Adipocyte (in vitro differentiated cells): ENCODE measurements around the gene CHST15.
A peak's percentile ranks its signal among the peaks of the same experiment; 100 is the strongest.

ENCODE experiments used
- DNase-seq: peaks from one replicate; pipeline ENCODE4 v3.0.0-alpha.2; 2015; ENCODE audit warnings: low read depth
- H3K27me3 ChIP-seq: replicated peaks from 2 replicates; pipeline ENCODE4 v1.7.0; 2013; ENCODE audit warnings: mild to moderate bottlenecking, low read length, moderate library complexity; ENCODE audit not compliant: control insufficient read depth, insufficient read depth
- H3K36me3 ChIP-seq: 2 replicates; pipeline ENCODE4 v1.7.0; 2013; ENCODE audit warnings: low read length, mild to moderate bottlenecking, moderate library complexity; ENCODE audit not compliant: control insufficient read depth, insufficient read depth, severe bottlenecking
- H3K4me1 ChIP-seq: 2 replicates; pipeline ENCODE4 v1.7.0; 2013; ENCODE audit warnings: mild to moderate bottlenecking, low read length, moderate library complexity; ENCODE audit not compliant: control insufficient read depth, insufficient read depth
- H3K4me3 ChIP-seq: 2 replicates; pipeline ENCODE4 v1.7.0; 2013; ENCODE audit warnings: mild to moderate bottlenecking, low read length, moderate library complexity
- H3K9ac ChIP-seq: 2 replicates; pipeline ENCODE4 v1.7.0; 2013; ENCODE audit warnings: mild to moderate bottlenecking, low read length, moderate library complexity
- H3K9me3 ChIP-seq: 2 replicates; pipeline ENCODE4 v1.7.0; 2013; ENCODE audit warnings: mild to moderate bottlenecking, low read length, moderate library complexity; ENCODE audit not compliant: control insufficient read depth

Gene CHST15

GRCh38 chr10:124130198-124130900 is 37.0 kb upstream of the CHST15 start:
- no peak for DNase-seq
- Histone ChIP-seq H3K27me3 (peaks cover 8% of the 10 kb centered on the region), H3K9me3 (no peaks in the 10 kb centered on the region), H3K4me1 (no peaks in the 10 kb centered on the region), H3K9ac (no peak overlapping the region), H3K4me3 (no peak overlapping the region), H3K36me3 (no peaks in the 10 kb centered on the region)

DNA sequence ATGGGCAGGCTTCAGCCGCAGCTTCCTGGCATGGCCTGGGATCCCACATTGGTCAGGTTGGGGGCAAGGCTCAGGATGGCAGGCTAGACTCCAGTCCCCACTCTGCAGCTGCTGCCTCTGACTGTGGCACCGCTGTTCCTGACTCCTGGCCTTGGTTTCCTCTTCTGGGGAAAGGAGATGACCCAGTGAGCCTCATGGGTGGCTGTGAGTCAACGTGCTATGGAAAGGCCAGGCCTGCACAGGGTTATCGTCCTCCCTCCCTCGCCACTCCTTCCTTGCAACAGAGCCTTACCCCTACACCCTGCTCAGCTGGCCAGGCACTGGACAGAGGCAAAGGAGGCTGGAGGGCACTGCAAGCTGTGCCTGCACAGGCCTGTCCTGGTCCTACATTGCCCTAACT is 36.1 kb upstream of the CHST15 start:
- DNase-seq = no peak
- Histone ChIP-seq H3K4me1 (no peaks in the 10 kb centered on the region), H3K27me3 (peaks cover 8% of the 10 kb centered on the region), H3K9me3 (no peaks in the 10 kb centered on the region), H3K36me3 (no peaks in the 10 kb centered on the region), H3K9ac (no peak overlapping the region), H3K4me3 (no peak overlapping the region)

DNA sequence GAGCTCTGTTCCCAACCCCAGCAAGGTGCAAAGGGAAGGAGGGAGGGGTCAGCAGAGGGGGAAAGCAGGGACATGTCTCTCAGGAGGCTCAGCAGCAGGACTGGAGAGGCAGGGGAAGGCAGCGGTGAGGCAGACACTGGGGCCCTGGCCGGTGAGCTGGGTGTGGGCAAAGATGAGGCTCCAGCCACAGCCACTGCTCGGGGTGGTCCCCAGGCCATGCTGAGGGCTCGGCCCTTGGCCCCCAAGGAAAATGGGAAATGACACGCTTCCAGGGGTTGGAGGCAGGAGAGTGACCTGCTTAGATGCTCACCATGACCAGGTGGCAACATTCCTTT is 35.4 kb upstream of the CHST15 start:
- no peak overlapping the region for H3K9ac ChIP-seq
- H3K36me3 ChIP-seq = no peaks in the 10 kb centered on the region

GRCh38 chr10:124127965-124128810 is 34.8 kb upstream of the CHST15 start:
- Histone ChIP-seq H3K36me3 (no peaks in the 10 kb centered on the region), H3K9ac (no peak overlapping the region), H3K4me1 (no peaks in the 10 kb centered on the region), H3K27me3 (peaks cover 12% of the 10 kb centered on the region), H3K9me3 (no peaks in the 10 kb centered on the region), H3K4me3 (no peak overlapping the region)
- no peak for DNase-seq

More for the DNA sequence above, 35.4 kb upstream of the CHST15 start:
- H3K9me3 ChIP-seq = no peaks in the 10 kb centered on the region
- H3K27me3 ChIP-seq = peaks cover 11% of the 10 kb centered on the region
- no peak for DNase-seq
- no peaks in the 10 kb centered on the region for H3K4me1 ChIP-seq
- no peak overlapping the region for H3K4me3 ChIP-seq

DNA sequence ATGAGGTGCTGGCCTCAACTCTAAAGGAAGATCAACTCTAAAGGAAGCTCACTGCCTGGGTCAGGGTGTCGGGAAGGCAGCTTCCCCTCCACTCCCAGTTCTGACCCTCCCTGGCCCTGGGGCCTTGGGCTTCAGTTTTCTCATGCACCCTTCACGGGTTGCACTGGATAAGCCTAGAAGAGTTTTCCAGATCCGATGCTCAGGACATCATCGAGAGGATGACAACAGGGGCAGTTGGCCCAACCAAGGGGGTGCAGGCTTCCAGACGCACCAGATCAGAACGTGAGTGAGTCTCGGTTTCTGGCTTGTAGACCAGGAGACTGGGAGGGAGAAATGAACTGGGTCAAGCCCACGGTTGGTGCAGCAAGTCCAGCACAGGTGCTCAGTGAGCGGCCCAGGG is 34.2 kb upstream of the CHST15 start:
- Histone ChIP-seq H3K4me3 (no peak overlapping the region), H3K9ac (no peak overlapping the region), H3K36me3 (no peaks in the 10 kb centered on the region), H3K9me3 (no peaks in the 10 kb centered on the region), H3K27me3 (peaks cover 11% of the 10 kb centered on the region), H3K4me1 (no peaks in the 10 kb centered on the region)
- no peak for DNase-seq

DNA sequence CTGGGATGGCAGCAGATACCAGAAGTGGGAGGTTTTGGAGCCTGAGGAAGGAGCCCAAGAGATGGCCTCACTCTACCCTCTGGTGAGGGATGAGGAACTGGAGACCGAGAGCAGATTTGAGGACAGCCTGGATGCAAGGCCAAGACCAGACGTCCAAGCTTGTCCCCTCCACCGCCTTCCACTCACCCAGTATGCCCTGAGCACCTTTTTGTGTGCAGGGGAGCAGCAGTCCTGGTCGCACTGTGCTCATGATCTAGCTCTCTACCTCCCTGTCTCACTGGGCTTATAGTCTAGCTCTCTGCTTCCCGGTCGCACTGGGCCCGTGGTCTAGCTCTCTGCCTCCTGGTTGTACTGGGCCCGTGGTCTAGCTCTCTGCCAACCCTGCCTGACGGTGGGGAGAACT is 33.6 kb upstream of the CHST15 start:
- H3K9ac ChIP-seq = no peak overlapping the region
- DNase-seq = no peak
- H3K4me3 ChIP-seq = no peak overlapping the region
- H3K36me3 ChIP-seq = no peaks in the 10 kb centered on the region
- peaks cover 6% of the 10 kb centered on the region for H3K27me3 ChIP-seq
- no peaks in the 10 kb centered on the region for H3K9me3 ChIP-seq
- H3K4me1 ChIP-seq = no peaks in the 10 kb centered on the region

DNA sequence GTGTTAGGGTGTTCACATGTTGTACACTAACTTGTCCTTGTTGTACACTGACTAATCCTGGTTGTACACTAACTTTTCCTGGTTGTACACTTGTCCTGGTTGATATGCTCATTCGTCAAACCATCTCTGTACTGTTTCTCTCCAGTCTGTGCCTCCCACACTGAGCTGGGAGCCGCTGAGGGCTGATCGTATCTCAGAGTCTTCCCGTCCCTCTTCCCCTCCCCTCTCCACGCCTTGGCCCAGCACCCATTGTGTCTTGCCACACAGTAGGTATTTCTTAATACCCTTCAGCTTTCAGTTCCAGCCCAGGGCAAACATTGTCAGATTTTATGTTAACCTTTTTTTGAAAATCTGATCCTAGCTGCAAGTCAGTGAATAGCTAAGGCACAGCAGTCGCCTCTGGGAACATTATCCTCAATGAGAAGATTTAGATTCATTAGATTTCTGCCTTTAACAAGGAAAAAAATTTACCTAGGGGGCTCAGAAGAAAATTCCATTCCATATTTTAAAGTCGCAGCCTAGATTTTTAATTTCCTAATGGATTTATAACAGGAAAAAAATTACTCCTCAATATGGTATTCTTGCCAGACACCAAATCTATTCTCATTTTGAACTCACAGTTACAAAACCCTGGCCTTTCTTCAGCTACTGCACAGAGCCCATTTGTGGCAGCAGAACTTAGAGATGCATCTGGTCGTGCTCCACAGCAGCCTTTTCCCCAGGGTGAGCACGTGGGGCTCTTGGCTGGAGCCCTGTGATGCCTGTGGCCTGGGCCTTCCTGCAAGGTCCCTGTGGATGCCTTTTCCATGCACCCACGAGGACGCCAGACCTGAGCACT is 33.0 kb upstream of the CHST15 start:
- Histone ChIP-seq H3K9ac (no peak overlapping the region), H3K4me1 (no peaks in the 10 kb centered on the region), H3K27me3 (peaks cover 5% of the 10 kb centered on the region), H3K36me3 (no peaks in the 10 kb centered on the region), H3K4me3 (no peak overlapping the region), H3K9me3 (no peaks in the 10 kb centered on the region)
- DNase-seq = no peak

- Histone ChIP-seq H3K36me3 (no peaks in the 10 kb centered on the region), H3K9me3 (no peaks in the 10 kb centered on the region), H3K27me3 (peaks cover 5% of the 10 kb centered on the region), H3K4me3 (no peak overlapping the region), H3K9ac (no peak overlapping the region), H3K4me1 (no peaks in the 10 kb centered on the region)
- DNase-seq = peak; percentile 69
Measured at GRCh38 chr10:124125305-124126116, 32.1 kb upstream of the CHST15 start.

DNA sequence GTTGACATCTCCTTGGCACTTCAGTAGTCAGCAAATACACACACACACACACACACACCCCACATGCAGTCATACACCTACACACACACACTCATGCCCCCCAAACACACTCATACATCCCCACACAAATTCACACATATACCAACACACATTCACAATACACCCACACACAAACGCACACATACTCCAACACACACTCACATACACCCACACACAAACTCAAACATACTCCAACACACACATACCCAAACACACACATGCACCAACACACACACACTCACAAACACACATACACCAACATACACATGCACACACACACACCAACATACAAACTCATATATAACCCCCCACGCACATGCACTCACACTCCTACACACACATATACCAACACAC is 31.4 kb upstream of the CHST15 start:
- Histone ChIP-seq H3K36me3 (no peaks in the 10 kb centered on the region), H3K4me1 (no peaks in the 10 kb centered on the region), H3K27me3 (peaks cover 5% of the 10 kb centered on the region), H3K4me3 (no peak overlapping the region), H3K9ac (no peak overlapping the region), H3K9me3 (no peaks in the 10 kb centered on the region)
- DNase-seq = no peak

DNA sequence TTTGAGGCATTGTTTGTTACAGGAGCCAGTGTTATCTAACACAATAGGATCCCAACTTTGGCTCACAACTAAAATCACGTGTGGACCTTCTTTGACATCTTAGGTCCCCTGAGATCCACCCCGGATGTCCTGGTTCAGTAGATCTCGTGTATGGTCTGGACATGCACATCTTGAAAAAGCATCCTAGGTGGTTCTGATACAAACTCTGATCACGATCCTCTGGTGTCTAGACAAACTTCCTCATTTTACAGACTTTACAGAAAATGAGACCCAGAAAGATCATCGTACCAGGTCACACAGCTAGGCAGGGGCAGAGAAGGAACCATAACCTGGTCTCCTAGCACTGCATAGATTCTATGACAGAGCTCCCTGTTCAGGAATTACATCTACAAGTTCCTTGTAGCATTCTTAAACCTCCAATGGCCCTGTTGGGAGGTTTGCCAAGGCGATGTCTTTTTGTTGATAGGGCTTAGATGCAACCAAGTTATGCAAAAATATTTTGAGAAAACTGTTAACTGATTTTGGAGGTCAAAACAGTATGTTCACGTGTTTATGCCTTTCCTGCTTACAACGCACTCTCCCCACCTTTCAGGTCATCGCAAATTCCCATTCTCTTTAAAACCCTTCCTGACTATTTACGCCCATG is 30.8 kb upstream of the CHST15 start:
- no peak overlapping the region for H3K4me3 ChIP-seq
- peaks cover 10% of the 10 kb centered on the region for H3K27me3 ChIP-seq
- no peak for DNase-seq
- H3K9ac ChIP-seq = no peak overlapping the region
- no peaks in the 10 kb centered on the region for H3K9me3 ChIP-seq
- H3K4me1 ChIP-seq = no peaks in the 10 kb centered on the region
- H3K36me3 ChIP-seq = no peaks in the 10 kb centered on the region
